HEK293T (cell line): ENCODE results near the gene SFI1.
A peak's percentile ranks its signal among the peaks of the same experiment; 100 is the strongest.

ENCODE experiments used
- CTCF ChIA-PET: fragments of 350-600 bp; formaldehyde crosslinking; extraction: SDS; loops from one replicate; lab custom pipeline; 2021; ENCODE audit warnings: antibody characterized with exemption, inconsistent platforms; lab: Yijun Ruan, JAX
- POLR2A ChIA-PET: fragments of 350-600 bp; formaldehyde crosslinking; extraction: SDS; loops from one replicate; lab custom pipeline; 2020; ENCODE audit warnings: antibody characterized with exemption, inconsistent platforms; lab: Yijun Ruan, JAX
- DNase-seq: peaks from one replicate; pipeline ENCODE4 v3.0.0; 2012; ENCODE audit warnings: mixed read lengths; ENCODE audit errors: extremely low spot score
- ARNT ChIP-seq: fragments of 450-650 bp; IDR thresholded peaks from 2 replicates; pipeline ENCODE4 v1.6.1; 2017; ENCODE audit warnings: mild to moderate bottlenecking
- BHLHE40 ChIP-seq: fragments of 450-650 bp; IDR thresholded peaks from 2 replicates; pipeline ENCODE4 v1.6.1; 2016; ENCODE audit warnings: mild to moderate bottlenecking, moderate library complexity, borderline replicate concordance
- CTBP1 ChIP-seq: fragments of 450-650 bp; IDR thresholded peaks from 2 replicates; pipeline ENCODE4 v1.6.1; 2016; ENCODE audit warnings: borderline replicate concordance
- ELF4 ChIP-seq: fragments of 450-650 bp; IDR thresholded peaks from 2 replicates; pipeline ENCODE4 v1.6.1; 2017; ENCODE audit warnings: antibody characterized with exemption
- FOXA1 ChIP-seq: fragments of 450-650 bp; IDR thresholded peaks from 2 replicates; pipeline ENCODE4 v1.6.1; 2016; ENCODE audit warnings: mild to moderate bottlenecking
- FOXK2 ChIP-seq: fragments of 450-650 bp; IDR thresholded peaks from 2 replicates; pipeline ENCODE4 v1.6.1; 2016; ENCODE audit warnings: mild to moderate bottlenecking
- FOXM1 ChIP-seq: fragments of 450-650 bp; IDR thresholded peaks from 2 replicates; pipeline ENCODE4 v1.6.1; 2017; ENCODE audit warnings: mild to moderate bottlenecking, borderline replicate concordance
- HDGF ChIP-seq: fragments of 450-650 bp; IDR thresholded peaks from 2 replicates; pipeline ENCODE4 v1.6.1; 2017; ENCODE audit warnings: antibody characterized with exemption, borderline replicate concordance
- L3MBTL2 ChIP-seq: fragments of 450-650 bp; conservative IDR thresholded peaks from 2 replicates; pipeline ENCODE4 v1.6.1; 2016; ENCODE audit warnings: mild to moderate bottlenecking
- LEF1 ChIP-seq: fragments of 450-650 bp; IDR thresholded peaks from 2 replicates; pipeline ENCODE4 v1.6.1; 2017; ENCODE audit warnings: mild to moderate bottlenecking, borderline replicate concordance
- NFRKB ChIP-seq: fragments of 450-650 bp; IDR thresholded peaks from 2 replicates; pipeline ENCODE4 v1.6.1; 2016; ENCODE audit warnings: mild to moderate bottlenecking, moderate library complexity
- SP1 ChIP-seq: fragments of 450-650 bp; IDR thresholded peaks from 2 replicates; pipeline ENCODE4 v1.6.1; 2017
- SUZ12 ChIP-seq: fragments of 450-650 bp; IDR thresholded peaks from 2 replicates; pipeline ENCODE4 v1.6.1; 2016; ENCODE audit warnings: mild to moderate bottlenecking
- TARDBP ChIP-seq: fragments of 450-650 bp; IDR thresholded peaks from 2 replicates; pipeline ENCODE4 v1.6.1; 2016
- ZNF384 ChIP-seq: fragments of 450-650 bp; IDR thresholded peaks from 2 replicates; pipeline ENCODE4 v1.6.1; 2016
- TF ChIP-seq, protein P1 (sequence below): fragments of 450-650 bp; IDR thresholded peaks from 2 replicates; pipeline ENCODE4 v1.6.1; 2016

SFI1 gene

DNA sequence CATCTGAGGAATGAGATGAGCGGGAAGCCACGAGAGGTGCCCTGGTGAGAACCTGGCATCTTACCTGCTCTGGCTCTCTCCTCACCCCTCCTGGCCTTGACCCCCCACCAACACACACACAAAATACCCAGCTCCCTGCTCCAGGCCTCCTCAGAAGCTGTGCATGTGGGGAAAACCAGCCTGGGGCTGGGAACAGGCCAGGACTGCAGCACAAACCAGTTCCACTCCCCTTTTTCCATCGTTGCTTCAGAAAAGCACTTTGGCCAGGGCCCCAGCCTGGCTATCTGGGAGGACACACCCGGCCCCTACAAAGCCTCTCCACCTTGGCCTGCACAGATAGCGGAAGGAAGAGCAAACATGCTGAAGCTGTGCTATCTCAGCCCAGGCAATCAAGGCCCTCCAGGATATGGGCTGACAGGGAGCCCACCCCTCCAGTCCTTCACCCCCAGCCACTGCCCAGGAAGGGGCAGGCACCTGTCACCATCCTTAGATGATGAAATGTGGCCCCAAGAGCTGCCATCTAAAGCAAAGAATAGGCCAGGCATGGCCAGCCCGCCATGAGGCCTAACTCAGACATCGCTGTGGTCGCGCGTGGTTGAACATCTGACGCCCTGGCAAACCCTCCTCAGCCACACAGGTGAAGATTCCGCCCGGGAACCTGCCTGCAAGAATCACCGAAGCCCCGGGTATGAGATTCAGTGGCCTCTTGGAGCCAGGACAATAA is 130.3 kb downstream of the SFI1 start:
- no peak for DNase-seq
- CTCF ChIA-PET, result interaction anchor here (0.6 to 0.7 kb wide), 2 partner anchors 129 to 519 kb away, joined by 3 read pairs; no protein-coding TSS in a partner anchor
- TF ChIP-seq FOXM1 (no peak), FOXA1 (no peak), CTBP1 (no peak), ARNT (no peak)
- POLR2A ChIA-PET, result no interaction called here

DNA sequence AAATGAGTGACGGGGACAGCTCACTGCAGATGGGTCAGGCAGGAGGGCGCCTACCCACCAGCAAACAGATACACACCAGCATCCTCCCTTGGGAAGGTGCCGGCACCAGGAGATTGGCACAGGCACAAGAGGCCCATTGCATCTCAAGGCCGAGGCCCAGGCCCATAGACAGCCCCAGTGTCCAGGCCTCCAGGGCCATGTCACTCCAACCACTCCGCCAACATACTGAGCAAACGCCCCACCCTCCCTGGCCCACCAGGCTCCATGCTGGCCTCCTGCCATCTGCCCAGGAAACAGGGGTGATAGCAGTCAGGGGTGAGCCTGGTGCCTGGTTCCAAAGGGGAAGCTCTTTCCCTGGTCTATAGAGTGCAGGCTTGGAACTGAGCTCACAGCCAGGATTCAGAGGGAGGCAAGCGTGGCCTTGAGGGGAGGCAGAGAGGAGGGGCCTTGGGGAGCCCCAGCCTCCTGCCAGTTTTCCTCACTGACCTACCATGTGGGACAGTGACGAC is 130.9 kb downstream of the SFI1 start:
- ChIA-PET POLR2A (no interaction called here), CTCF (interaction anchor here (0.6 kb wide), 2 partner anchors 334 to 518 kb away, joined by 3 to 5 read pairs; no protein-coding TSS in a partner anchor)
- no peak for DNase-seq
- TF ChIP-seq BHLHE40, result no peak
- no peak for TF ChIP-seq SUZ12
- TF ChIP-seq HDGF, result no peak
- no peak for TF ChIP-seq TARDBP
- no peak for TF ChIP-seq SP1
- no peak for TF ChIP-seq ARNT
- TF ChIP-seq ELF4, result no peak
- no peak for TF ChIP-seq L3MBTL2
- no peak for TF ChIP-seq NFRKB
- no peak for TF ChIP-seq FOXM1
- TF ChIP-seq FOXK2, result no peak

DNA sequence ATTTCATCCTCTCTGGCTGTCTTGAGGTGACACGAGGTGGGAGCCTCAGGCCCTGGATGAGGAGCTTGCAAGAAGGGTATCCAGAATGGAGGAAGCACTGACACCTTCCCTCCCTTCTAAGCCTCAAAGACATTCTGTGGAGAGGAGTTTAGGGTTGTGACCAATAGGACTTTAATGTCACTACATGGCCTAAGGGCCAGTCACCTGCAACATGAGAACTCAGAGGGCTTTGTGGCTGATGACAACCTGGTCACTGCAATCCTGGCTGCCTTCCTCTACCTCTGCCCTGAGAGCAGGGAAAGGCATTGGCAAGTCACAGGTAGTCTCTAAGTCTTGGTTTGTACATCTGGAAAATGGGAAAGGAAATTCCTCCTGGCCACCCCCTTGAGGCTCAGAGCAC is 132.0 kb downstream of the SFI1 start:
- CTCF ChIA-PET, result interaction anchor here (0.6 kb wide), 1 partner anchor 343 kb away, joined by 4 read pairs; no protein-coding TSS in a partner anchor
- no peak for DNase-seq
- POLR2A ChIA-PET, result no interaction called here
- TF ChIP-seq FOXA1 (no peak), BHLHE40 (no peak), SP1 (no peak), SUZ12 (no peak), LEF1 (no peak), FOXM1 (no peak), L3MBTL2 (no peak), ELF4 (no peak), FOXK2 (no peak), ZNF384 (no peak), HDGF (no peak), ARNT (no peak), CTBP1 (no peak), TARDBP (no peak), NFRKB (no peak)
- TF ChIP-seq, protein P1, sequence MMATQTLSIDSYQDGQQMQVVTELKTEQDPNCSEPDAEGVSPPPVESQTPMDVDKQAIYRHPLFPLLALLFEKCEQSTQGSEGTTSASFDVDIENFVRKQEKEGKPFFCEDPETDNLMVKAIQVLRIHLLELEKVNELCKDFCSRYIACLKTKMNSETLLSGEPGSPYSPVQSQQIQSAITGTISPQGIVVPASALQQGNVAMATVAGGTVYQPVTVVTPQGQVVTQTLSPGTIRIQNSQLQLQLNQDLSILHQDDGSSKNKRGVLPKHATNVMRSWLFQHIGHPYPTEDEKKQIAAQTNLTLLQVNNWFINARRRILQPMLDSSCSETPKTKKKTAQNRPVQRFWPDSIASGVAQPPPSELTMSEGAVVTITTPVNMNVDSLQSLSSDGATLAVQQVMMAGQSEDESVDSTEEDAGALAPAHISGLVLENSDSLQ, result no peak

DNA sequence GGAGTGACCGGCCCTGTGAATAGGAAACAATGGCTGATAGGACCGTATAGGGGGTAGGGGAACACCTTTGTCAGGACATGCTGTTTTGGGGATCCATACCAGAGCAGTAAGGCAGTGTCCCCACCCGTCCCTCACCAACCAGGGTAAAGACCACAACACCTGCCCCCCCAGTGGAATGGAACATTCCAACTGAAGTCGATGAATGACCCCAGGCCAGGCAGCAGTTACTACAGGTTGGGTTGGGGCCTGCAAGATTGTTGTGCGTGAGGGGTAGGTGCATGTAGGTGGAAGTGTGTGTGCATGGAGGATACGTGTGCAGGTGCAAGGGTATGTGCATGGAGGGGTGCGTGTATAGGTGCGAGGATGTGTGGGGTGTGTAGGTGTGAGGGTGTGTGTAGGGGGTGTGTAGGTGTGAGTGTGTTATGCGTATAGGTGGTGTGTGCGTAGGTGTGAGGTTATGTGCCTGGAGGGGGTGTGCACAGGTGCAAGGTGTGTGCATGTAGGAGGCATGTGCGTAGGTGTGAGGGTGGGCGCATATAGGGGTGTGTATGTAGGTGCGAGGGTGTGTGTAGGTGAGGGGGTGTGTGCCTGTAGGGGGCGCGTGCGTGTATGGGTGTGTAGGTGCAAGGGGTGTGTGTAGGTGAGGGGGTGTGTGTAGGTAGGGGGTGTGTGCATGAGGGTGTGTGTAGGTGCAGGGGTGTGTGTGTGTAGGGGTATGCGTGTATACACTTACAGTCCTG is 132.8 kb downstream of the SFI1 start:
- no peak for DNase-seq
- CTCF ChIA-PET, result no interaction called here
- TF ChIP-seq LEF1 (no peak), L3MBTL2 (no peak), TARDBP (0 out of 2 replicates have a peak, but pooled peaks have one; percentile 21)
- POLR2A ChIA-PET, result interaction anchor here (1.4 kb wide), 1 partner anchor 68 kb away, joined by 3 read pairs; no protein-coding TSS in a partner anchor

DNA sequence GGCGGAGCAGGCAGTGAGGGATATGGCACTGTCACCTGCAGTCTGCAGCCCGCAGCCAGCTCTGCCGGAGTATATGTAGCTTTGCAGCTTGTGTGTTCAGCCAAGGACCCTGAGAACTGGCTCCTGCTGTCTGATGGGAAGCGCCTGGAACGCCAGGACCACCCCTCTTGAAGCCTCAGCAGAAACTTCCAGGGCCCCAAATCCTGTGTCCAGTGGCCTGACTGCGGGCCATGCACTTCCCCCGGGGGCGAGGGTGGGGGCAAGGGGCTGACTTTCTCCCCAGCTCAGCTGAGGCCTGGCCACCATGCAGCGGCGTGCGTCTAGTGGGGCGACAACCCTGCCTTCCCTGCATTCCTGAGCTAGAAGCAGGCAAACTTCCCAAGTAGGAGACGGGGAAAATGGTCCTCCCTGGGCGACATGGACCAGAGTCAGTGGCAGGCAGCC is 133.4 kb downstream of the SFI1 start:
- no peak for DNase-seq
- ChIA-PET CTCF (interaction anchor here (1.7 kb wide), 1 partner anchor 341 kb away, joined by 7 read pairs; no protein-coding TSS in a partner anchor), POLR2A (interaction anchor here (0.8 to 1.9 kb wide), 6 partner anchors 9 to 137 kb away, joined by 3 to 14 read pairs (median 4); partner anchors contain the start of gene PISD)
- TF ChIP-seq FOXM1, result no peak
- TF ChIP-seq, protein P1, result no peak
- no peak for TF ChIP-seq HDGF
- TF ChIP-seq ZNF384, result no peak
- TF ChIP-seq FOXA1, result no peak
- no peak for TF ChIP-seq LEF1
- TF ChIP-seq TARDBP, result no peak
- TF ChIP-seq NFRKB, result no peak
- TF ChIP-seq FOXK2, result no peak
- no peak for TF ChIP-seq SUZ12
- TF ChIP-seq ARNT, result no peak
- TF ChIP-seq L3MBTL2, result no peak
- no peak for TF ChIP-seq ELF4
- TF ChIP-seq BHLHE40, result no peak
- TF ChIP-seq CTBP1, result no peak
- TF ChIP-seq SP1, result no peak
